ENCODE measurements around the gene SLC2A5. TPM values are rescaled to one million over a fixed set of nuclear protein-coding genes. Genes with fewer than 3 reads are reported as not detected.
A peak's percentile ranks its signal among the peaks of the same experiment; 100 is the strongest.

Gene SLC2A5
- total and polyA plus RNA-seq, 9 of the 15 experiments (the other 6 are each of a cell fraction or from before 2014, with no cell fraction given): 0.08 TPM; not detected in 8

DNA sequence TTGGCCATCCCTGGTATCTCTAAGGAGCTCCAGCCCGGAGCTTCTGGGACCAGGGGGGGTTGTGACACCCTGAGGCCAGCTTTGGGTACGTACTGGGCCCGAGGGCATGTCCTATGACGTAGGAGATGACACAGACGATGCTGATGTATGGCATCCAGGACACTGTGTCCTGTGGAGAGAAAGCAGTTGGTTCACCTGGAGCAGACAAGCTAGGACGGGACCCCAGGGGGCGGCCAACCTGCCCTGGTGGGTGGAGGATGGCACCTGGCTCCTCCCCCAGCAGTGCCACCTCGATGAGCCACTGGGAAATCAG lies 31.1 kb downstream of the SLC2A5 start:
- Histone ChIP-seq H3K9me3 (replicated peaks; ENCODE audit: control insufficient read depth, insufficient read depth, low read depth, low read length) (0 out of 2 replicates have a peak, but pooled peaks cover 2% of the 10 kb centered on the region), H3K9me1 (ENCODE audit: control insufficient read depth, insufficient read depth, low read length) (no peaks in the 10 kb centered on the region), H4K20me1 (replicated peaks; ENCODE audit: control insufficient read depth, insufficient read depth, low read length) (peaks cover 10% of the 10 kb centered on the region), H3K27me3 (ENCODE audit: control insufficient read depth in 2 of 2, insufficient read depth in 2 of 2, low read length in 2 of 2) (peaks cover 42 to 61% of the 10 kb centered on the region in 2 experiments), H2AFZ (ENCODE audit: low read depth, low read length) (no peak overlapping the region), H3K4me2 (ENCODE audit: insufficient read depth, low read length) (no peak overlapping the region), H3K27ac (ENCODE audit: extremely low read depth, low read depth, low read length) (no peak overlapping the region), H3K4me1 (replicated peaks in 1 of 2; ENCODE audit: control insufficient read depth in 2 of 2, insufficient read depth in 2 of 2, low read length in 2 of 2) (peaks cover 0 to 17% of the 10 kb centered on the region in 2 experiments; a peak in 2 of 5 replicates), H3K36me3 (ENCODE audit: control insufficient read depth, insufficient read depth, low read length) (no peaks in the 10 kb centered on the region), H3K4me3 (no peak overlapping the region), H3K79me2 (ENCODE audit: control insufficient read depth, insufficient read depth, low read length) (no peaks in the 10 kb centered on the region), H3K9ac (ENCODE audit: insufficient read depth in 1 of 2, low read depth in 2 of 2, low read length in 2 of 2) (no peak overlapping the region)
- DNase-seq (ENCODE audit: extremely low read depth in 1 of 4, low spot score in 3 of 4): no peak
- TF ChIP-seq ZNF431 (CRISPR knock-in tag; IDR thresholded peaks at IDR 0.05): no peak
- no peak for TF ChIP-seq SRSF7 (optimal IDR thresholded peaks at IDR 0.05; ENCODE audit: low read depth, low read length)
- no peak for TF ChIP-seq ATF1 (CRISPR knock-in tag; IDR thresholded peaks at IDR 0.05)
- peak; percentile 35; the same call in 1 of the 2 replicates for TF ChIP-seq ATF1 (tag; IDR thresholded peaks at IDR 0.05)
- no peak for TF ChIP-seq CC2D1A (IDR thresholded peaks at IDR 0.05)
- no peak for TF ChIP-seq SIRT6 (IDR thresholded peaks at IDR 0.05; ENCODE audit: low read depth, low read length)
- TF ChIP-seq ZC3H11A (IDR thresholded peaks at IDR 0.05; ENCODE audit: low read depth, low read length): no peak
- CTCF ChIA-PET (ENCODE audit: low intra/inter-chr PET ratio): no interaction called here
- no peak for ATAC-seq
- in situ Hi-C loops (cut with MboI): no loop called here
- FAIRE-seq: no peak
- intact Hi-C loops (cut with micrococcal nuclease): no loop called here
- POLR2A ChIA-PET: interaction anchor here (0.6 to 0.9 kb wide), 3 partner anchors 10 to 369 kb away, joined by 3 to 4 read pairs (median 3); no protein-coding TSS in a partner anchor
- no TSS peak for BruUV-seq (replicated peaks)
- 1% methylated on average over 8 of the region's 8 CpGs for WGBS (ENCODE audit: insufficient coverage, low coverage, missing lambda C conversion rate)
